IMR-90 (cell line): ENCODE measurements around the gene ASTN2. TPM values are rescaled to one million over a fixed set of nuclear protein-coding genes. Genes with fewer than 3 reads are reported as not detected.

Source experiments
- ATAC-seq: fragments of 200-7000 bp; cut with Tn5 transposase; 2 replicates; pipeline ENCODE4 v1.9.1; 2020; ENCODE audit warnings: low read depth, mild to moderate bottlenecking, moderate library complexity
- BruUV-seq: library from RNA; stranded (reverse); fragments of 400-500 nt; replicated peaks from 2 replicates; lab custom pipeline; 2021; lab: Mats Ljungman, UMichigan
- CTCF ChIA-PET: fragments of 300-600 bp; formaldehyde crosslinking; extraction: SDS; loops from one replicate; lab custom pipeline; 2021; ENCODE audit warnings: antibody characterized with exemption; lab: Yijun Ruan, JAX
- POLR2A ChIA-PET: fragments of 300-600 bp; sonication (Branson Sonifier 250); formaldehyde crosslinking; loops from one replicate; lab custom pipeline; 2022; ENCODE audit warnings: antibody characterized with exemption; ENCODE audit not compliant: unreplicated experiment; lab: Charles Lee
- DNase-seq: peaks from one replicate; pipeline ENCODE4 v3.0.0; 2013
- H2AFZ ChIP-seq: replicated peaks from 2 replicates; pipeline ENCODE3; 2013; ENCODE audit warnings: low read length, mild to moderate bottlenecking; ENCODE audit not compliant: poor library complexity
- H2AK5ac ChIP-seq: 2 replicates; pipeline ENCODE4 v1.6.1; 2013; ENCODE audit warnings: low read depth, low read length, inconsistent platforms
- H2AK9ac ChIP-seq: replicated peaks from 2 replicates; pipeline ENCODE3; 2013; ENCODE audit warnings: mild to moderate bottlenecking, low read depth, low read length, moderate library complexity; ENCODE audit not compliant: poor library complexity
- H2BK120ac ChIP-seq: 2 replicates; pipeline ENCODE4 v1.6.1; 2013; ENCODE audit warnings: low read depth, low read length, inconsistent platforms
- H2BK15ac ChIP-seq: 3 replicates; pipeline ENCODE4 v1.6.1; 2013; ENCODE audit warnings: low read depth, low read length, inconsistent platforms
- H2BK20ac ChIP-seq: 2 replicates; pipeline ENCODE4 v1.6.1; 2013; ENCODE audit warnings: low read depth, mild to moderate bottlenecking, inconsistent platforms, low read length, moderate library complexity
- H2BK5ac ChIP-seq: 2 replicates; pipeline ENCODE4 v1.6.1; 2013; ENCODE audit warnings: mild to moderate bottlenecking, low read depth, low read length, inconsistent platforms; ENCODE audit not compliant: poor library complexity, severe bottlenecking
- H3K14ac ChIP-seq: replicated peaks from 2 replicates; pipeline ENCODE4 v1.6.1; 2013; ENCODE audit warnings: low read depth, low read length, inconsistent platforms
- H3K18ac ChIP-seq: 2 replicates; pipeline ENCODE4 v1.6.1; 2013; ENCODE audit warnings: low read depth, low read length, control low read depth
- H3K23ac ChIP-seq: 2 replicates; pipeline ENCODE4 v1.6.1; 2013; ENCODE audit warnings: low read depth, low read length, inconsistent platforms
- H3K27ac ChIP-seq: 2 replicates; pipeline ENCODE4 v1.5.1; 2013; ENCODE audit warnings: mild to moderate bottlenecking, control low read depth, low read length; ENCODE audit not compliant: insufficient read depth
- H3K27me3 ChIP-seq: 2 replicates; pipeline ENCODE4 v1.6.1; 2013; ENCODE audit warnings: low read length; ENCODE audit not compliant: control insufficient read depth, insufficient read depth
- H3K36me3 ChIP-seq: 2 replicates; pipeline ENCODE4 v1.6.1; 2013; ENCODE audit warnings: low read length, mixed read lengths; ENCODE audit not compliant: control insufficient read depth, insufficient read depth
- H3K4ac ChIP-seq: 2 replicates; pipeline ENCODE4 v1.6.1; 2013; ENCODE audit warnings: low read depth, low read length, inconsistent platforms
- H3K4me1 ChIP-seq: 2 replicates; pipeline ENCODE4 v1.6.1; 2013; ENCODE audit warnings: low read length, mixed read lengths; ENCODE audit not compliant: control insufficient read depth, insufficient read depth
- H3K4me2 ChIP-seq: 2 replicates; pipeline ENCODE4 v1.6.1; 2013; ENCODE audit warnings: low read depth, mild to moderate bottlenecking, control low read depth, low read length, moderate library complexity
- H3K4me3 ChIP-seq: 2 replicates; pipeline ENCODE4 v1.5.1; 2013; ENCODE audit warnings: low read depth, mild to moderate bottlenecking, control low read depth, low read length, moderate library complexity; ENCODE audit not compliant: insufficient read depth
- H3K56ac ChIP-seq: 2 replicates; pipeline ENCODE4 v1.6.1; 2013; ENCODE audit warnings: low read length, inconsistent platforms; ENCODE audit not compliant: insufficient read depth; ENCODE audit errors: extremely low read depth
- H3K79me1 ChIP-seq, 2 experiments: 2 replicates each; pipeline ENCODE4 v1.6.1; 2013; ENCODE audit warnings: low read length in 2 of 2, inconsistent platforms in 1 of 2, low read depth in 1 of 2
- H3K9ac ChIP-seq: 2 replicates; pipeline ENCODE4 v1.6.1; 2013; ENCODE audit warnings: low read depth, low read length, control low read depth
- H3K9me1 ChIP-seq: 2 replicates; pipeline ENCODE4 v1.6.1; 2013; ENCODE audit warnings: low read length, inconsistent platforms; ENCODE audit not compliant: insufficient read depth
- H3K9me3 ChIP-seq: 2 replicates; pipeline ENCODE4 v1.6.1; 2013; ENCODE audit warnings: low read length; ENCODE audit not compliant: control insufficient read depth, insufficient read depth
- H4K20me1 ChIP-seq: 2 replicates; pipeline ENCODE4 v1.6.1; 2013; ENCODE audit warnings: low read length, inconsistent platforms; ENCODE audit not compliant: insufficient read depth
- H4K5ac ChIP-seq: 2 replicates; pipeline ENCODE4 v1.6.1; 2013; ENCODE audit warnings: mild to moderate bottlenecking, low read depth, low read length, control low read depth
- H4K8ac ChIP-seq, 2 experiments: 2 replicates each; pipeline ENCODE4 v1.6.1; 2013; ENCODE audit warnings: low read depth in 2 of 2, low read length in 2 of 2, control low read depth in 1 of 2, inconsistent platforms in 1 of 2
- H4K91ac ChIP-seq: 2 replicates; pipeline ENCODE4 v1.6.1; 2013; ENCODE audit warnings: low read depth, low read length, inconsistent platforms; ENCODE audit not compliant: insufficient read depth
- BHLHE40 ChIP-seq: fragments of 150-350 bp; IDR thresholded peaks from 2 replicates; pipeline ENCODE4 v1.6.1; 2016; ENCODE audit warnings: mild to moderate bottlenecking, low read depth, low read length
- CEBPB ChIP-seq: IDR thresholded peaks from 2 replicates; pipeline ENCODE4 v1.6.1; 2012; ENCODE audit warnings: low read depth, low read length, improper control_type of control experiment
- CHD1 ChIP-seq: IDR thresholded peaks from 2 replicates; pipeline ENCODE4 v1.6.1; 2012; ENCODE audit warnings: low read depth, low read length, improper control_type of control experiment
- ELK1 ChIP-seq: fragments of 150-350 bp; IDR thresholded peaks from 2 replicates; pipeline ENCODE4 v1.6.1; 2016; ENCODE audit warnings: low read depth, mild to moderate bottlenecking, low read length, moderate library complexity, borderline replicate concordance
- FOS ChIP-seq: fragments of 150-350 bp; IDR thresholded peaks from 2 replicates; pipeline ENCODE4 v1.6.1; 2016; ENCODE audit warnings: low read depth, low read length
- MAFK ChIP-seq: IDR thresholded peaks from 2 replicates; pipeline ENCODE4 v1.6.1; 2012; ENCODE audit warnings: low read depth, low read length, improper control_type of control experiment
- MAZ ChIP-seq: IDR thresholded peaks from 2 replicates; pipeline ENCODE4 v1.6.1; 2012; ENCODE audit warnings: low read depth, mild to moderate bottlenecking, low read length, improper control_type of control experiment, moderate library complexity, borderline replicate concordance
- MXI1 ChIP-seq: IDR thresholded peaks from 2 replicates; pipeline ENCODE4 v1.6.1; 2012; ENCODE audit warnings: low read depth, mild to moderate bottlenecking, low read length, moderate library complexity, borderline replicate concordance
- NFE2L2 ChIP-seq: fragments of 150-350 bp; IDR thresholded peaks from 2 replicates; pipeline ENCODE4 v1.6.1; 2016; ENCODE audit warnings: low read depth, mild to moderate bottlenecking, low read length
- POLR2A ChIP-seq: IDR thresholded peaks from 2 replicates; pipeline ENCODE4 v1.6.1; 2012; ENCODE audit warnings: mild to moderate bottlenecking, low read depth, low read length
- RAD21 ChIP-seq: IDR thresholded peaks from 2 replicates; pipeline ENCODE4 v1.6.1; 2012; ENCODE audit warnings: low read length, improper control_type of control experiment
- RCOR1 ChIP-seq: IDR thresholded peaks from 2 replicates; pipeline ENCODE4 v1.6.1; 2012; ENCODE audit warnings: mild to moderate bottlenecking, low read length, improper control_type of control experiment; ENCODE audit not compliant: insufficient replicate concordance
- RFX5 ChIP-seq: IDR thresholded peaks from 2 replicates; pipeline ENCODE4 v1.8.0; 2012; ENCODE audit warnings: low read depth, mild to moderate bottlenecking, low read length, moderate library complexity
- SMC3 ChIP-seq: fragments of 150-350 bp; IDR thresholded peaks from 2 replicates; pipeline ENCODE4 v1.6.1; 2016; ENCODE audit warnings: low read depth, mild to moderate bottlenecking, antibody characterized with exemption, low read length, moderate library complexity
- USF2 ChIP-seq: fragments of 150-350 bp; IDR thresholded peaks from 2 replicates; pipeline ENCODE4 v1.6.1; 2017; ENCODE audit warnings: mild to moderate bottlenecking, antibody characterized with exemption, low read length, low read depth
- WGBS, 2 experiments: methylation state at CpG; one replicate each; pipeline versions ENCODE4 v1.1.5 to v1.1.7; 2013; ENCODE audit warnings: missing lambda C conversion rate in 2 of 2; ENCODE audit not compliant: insufficient read length in 1 of 2; ENCODE audit errors: extremely low coverage in 2 of 2; 5-methylcytosine and 5-hydroxymethylcytosine counted together
- dilution Hi-C: fragments of 300-500 bp; cut with HindIII; formaldehyde crosslinking; loops from one replicate; pipeline ENCODE4 v1.14.3; 2018; ENCODE audit warnings: low sequenced_read_pairs; ENCODE audit not compliant: unreplicated experiment
- in situ Hi-C: fragments of 300-500 bp; cut with MboI; formaldehyde crosslinking; loops from 3 replicates; pipeline ENCODE4 v1.14.3; 2019; ENCODE audit warnings: low sequenced_read_pairs, inconsistent platforms, mixed read lengths
- intact Hi-C: fragments of 100-400 bp; cut with micrococcal nuclease; formaldehyde crosslinking; loops from 2 replicates; pipeline ENCODE4 v1.10.0; 2022
- polyA plus RNA-seq, 3 experiments: library from polyadenylated mRNA; depleted of rRNA; stranded (reverse); fragments of >200 nt; gene quantifications; 2 replicates each; pipeline ENCODE4 v1.2.3, GENCODE V29; 2012; ENCODE audit warnings: low replicate concordance in 1 of 3
- total RNA-seq: library from RNA; depleted of rRNA; stranded (reverse); fragments of >200 nt; gene quantifications from 2 replicates; pipeline ENCODE4 v1.2.3, GENCODE V29; 2012

Gene ASTN2
- total and polyA plus RNA-seq, 2 of the 4 experiments (the other 2 are of a cell fraction) = 3.8 to 6.8 TPM

GRCh38 chr9:117017414-117017985, 397.4 kb downstream of the ASTN2 start:
- in situ Hi-C loops = no loop called here
- POLR2A ChIA-PET = no interaction called here

More at GRCh38 chr9:117017414-117017985, 397.4 kb downstream of the ASTN2 start:
- Histone ChIP-seq H4K91ac (no peak overlapping the region), H3K23ac (no peak overlapping the region), H2AK5ac (no peak overlapping the region), H3K18ac (no peak overlapping the region), H2BK20ac (no peak overlapping the region), H2BK5ac (no peak overlapping the region), H3K9me3 (no peaks in the 10 kb centered on the region), H3K36me3 (no peaks in the 10 kb centered on the region), H3K27ac (no peak overlapping the region), H3K9me1 (no peaks in the 10 kb centered on the region), H3K4me3 (no peak overlapping the region), H3K27me3 (no peaks in the 10 kb centered on the region), H2AFZ (no peak overlapping the region), H3K4me2 (no peak overlapping the region), H3K79me1 (no peaks in the 10 kb centered on the region), H2BK15ac (no peak overlapping the region), H3K14ac (no peak overlapping the region), H2BK120ac (no peak overlapping the region), H3K4ac (no peak overlapping the region), H4K5ac (no peak overlapping the region), H4K8ac (no peak overlapping the region), H3K56ac (no peak overlapping the region), H3K4me1 (no peaks in the 10 kb centered on the region), H2AK9ac (no peak overlapping the region), H3K9ac (no peak overlapping the region), H4K20me1 (no peaks in the 10 kb centered on the region)
- WGBS, 2 experiments = no CpG with 5 or more reads among the region's 3 CpGs
- dilution Hi-C loops = no loop called here
- ATAC-seq (no peak), DNase-seq (no peak)
- intact Hi-C loops = no loop called here
- no TSS peak for BruUV-seq
- no peak for TF ChIP-seq CEBPB
- no peak for TF ChIP-seq POLR2A
- no peak for TF ChIP-seq RCOR1
- no peak for TF ChIP-seq CHD1
- no peak for TF ChIP-seq MAFK
- no peak for TF ChIP-seq ELK1
- no peak for TF ChIP-seq FOS
- no peak for TF ChIP-seq MXI1
- no peak for TF ChIP-seq RFX5
- TF ChIP-seq USF2 = no peak
- TF ChIP-seq BHLHE40 = no peak
- TF ChIP-seq SMC3 = no peak
- no peak for TF ChIP-seq RAD21
- TF ChIP-seq NFE2L2 = no peak
- no peak for TF ChIP-seq MAZ
- CTCF ChIA-PET = no interaction called here
